Keratinocyte (primary cell): ENCODE data around the gene CBX2.

ENCODE experiments used
- CTCF ChIP-seq, 3 experiments: IDR thresholded peaks in 1 of 3; conservative IDR thresholded peaks in 1 of 3; optimal IDR thresholded peaks in 1 of 3; 2 replicates in 2 of 3; 3 replicates in 1 of 3; pipeline versions ENCODE3 to v1.5.1; 2011; ENCODE audit warnings: low read length in 3 of 3, mild to moderate bottlenecking in 3 of 3, moderate library complexity in 2 of 3, control low read depth in 1 of 3, inconsistent platforms in 1 of 3; ENCODE audit not compliant: insufficient read depth in 2 of 3; ENCODE audit errors: extremely low read depth in 1 of 3
- EZH2 ChIP-seq: IDR thresholded peaks from one replicate; pipeline ENCODE4 v1.6.1; 2012; ENCODE audit warnings: inconsistent platforms, mild to moderate bottlenecking, low read length, moderate library complexity

- no peak for TF ChIP-seq CTCF (optimal IDR thresholded peaks at IDR 0.05 in 1 of 3, IDR thresholded peaks at IDR 0.05 in 1 of 3, conservative IDR thresholded peaks at IDR 0.05 in 1 of 3; ENCODE audit: extremely low read depth in 1 of 3, insufficient read depth in 2 of 3, low read length in 3 of 3)
- TF ChIP-seq EZH2: no peak
Observed at GRCh38 chr17:79831265-79832217, 53.6 kb downstream of the CBX2 start.
